Middle frontal gyrus (tissue), 1 donor: ENCODE data around the gene ZBTB18.

Experiments
- DNase-seq: peaks from one replicate; pipeline ENCODE4 v3.0.0-alpha.2; 2015; ENCODE audit warnings: low spot score; ENCODE audit errors: extremely low spot score

Gene ZBTB18

GRCh38 chr1:244087611-244088010 lies 36.5 kb downstream of the ZBTB18 start:
- DNase-seq: no peak

GRCh38 chr1:244088161-244088560 lies 37.1 kb downstream of the ZBTB18 start:
- no peak for DNase-seq

GRCh38 chr1:244089561-244089960 lies 38.5 kb downstream of the ZBTB18 start:
- no peak for DNase-seq

GRCh38 chr1:244090645-244091044 lies 39.6 kb downstream of the ZBTB18 start:
- no peak for DNase-seq

GRCh38 chr1:244092293-244092963 lies 41.3 kb downstream of the ZBTB18 start:
- DNase-seq: no peak

- DNase-seq: no peak
These were observed 42.0 kb downstream of the ZBTB18 start for GRCh38 chr1:244092964-244093638.

- no peak for DNase-seq
These were observed 43.9 kb downstream of the ZBTB18 start for GRCh38 chr1:244094880-244095528.

GRCh38 chr1:244095529-244095911 lies 44.4 kb downstream of the ZBTB18 start:
- DNase-seq: no peak

- no peak for DNase-seq
These were observed 45.1 kb downstream of the ZBTB18 start for GRCh38 chr1:244096066-244096610.

- DNase-seq: no peak
These were observed 45.6 kb downstream of the ZBTB18 start for GRCh38 chr1:244096691-244097090.

GRCh38 chr1:244097523-244098405 lies 46.7 kb downstream of the ZBTB18 start:
- no peak for DNase-seq

- DNase-seq: no peak
These were observed 48.3 kb downstream of the ZBTB18 start for GRCh38 chr1:244099258-244099930.

GRCh38 chr1:244100276-244100675 lies 49.2 kb downstream of the ZBTB18 start:
- DNase-seq: no peak

GRCh38 chr1:244100704-244101453 lies 49.8 kb downstream of the ZBTB18 start:
- DNase-seq: peak; percentile 24

- DNase-seq: no peak
These were observed 51.0 kb downstream of the ZBTB18 start for GRCh38 chr1:244102046-244102445.

GRCh38 chr1:244102468-244102867 lies 51.4 kb downstream of the ZBTB18 start:
- no peak for DNase-seq

GRCh38 chr1:244104309-244105060 lies 53.4 kb downstream of the ZBTB18 start:
- no peak for DNase-seq

- no peak for DNase-seq
These were observed 55.1 kb downstream of the ZBTB18 start for GRCh38 chr1:244106176-244106575.
